ENCODE measurements around the gene SPEF2. TPM values are rescaled to one million over a fixed set of nuclear protein-coding genes. Genes with fewer than 3 reads are reported as not detected.
"Not testable (repeated sequence)": the region's sequence is repeated elsewhere in the genome, so short reads cannot be mapped to it uniquely, and the experiment has no call there.

SPEF2 gene
- total RNA-seq, 2 experiments from 2014 or later = 14.1 to 14.6 TPM

DNA sequence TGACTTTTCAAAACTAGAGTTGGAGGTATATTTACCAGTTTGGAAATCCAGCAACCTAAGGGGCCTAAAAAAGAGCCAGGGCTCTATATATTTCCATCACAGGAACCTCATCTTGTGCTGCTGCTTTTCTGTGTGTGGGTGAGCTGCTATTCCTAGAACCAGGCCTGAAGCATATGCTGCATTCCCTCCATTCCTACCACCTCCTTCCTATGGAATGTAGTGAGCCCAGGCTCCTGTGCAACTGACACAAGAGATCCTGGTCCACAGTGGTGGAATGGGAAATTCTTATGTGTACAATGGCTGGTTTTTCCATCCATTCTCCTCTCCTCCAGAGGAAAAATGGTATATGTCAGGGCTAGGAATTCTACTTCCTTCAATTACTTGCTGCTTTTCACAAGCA is 39.1 kb downstream of the SPEF2 start:
- POLR2A ChIA-PET = no interaction called here

DNA sequence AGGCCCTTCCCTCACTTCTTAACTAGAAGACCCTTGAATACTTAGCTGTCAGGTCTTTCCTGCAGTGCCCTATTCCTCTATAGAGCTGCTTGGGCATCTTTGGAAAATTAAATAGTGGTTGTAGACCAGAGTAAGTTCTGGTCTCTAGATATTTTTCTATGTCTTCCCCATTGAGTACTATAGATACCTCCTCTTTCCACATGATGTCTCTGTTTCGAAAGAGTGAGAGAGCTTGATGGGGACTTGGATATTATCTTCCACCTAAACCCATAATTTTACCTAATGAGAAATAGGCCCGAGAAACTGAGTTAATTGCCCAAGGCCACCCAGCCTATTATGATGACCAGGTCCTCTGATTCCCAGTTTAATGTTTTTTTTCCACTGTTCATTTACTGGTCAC is 40.2 kb downstream of the SPEF2 start:
- Mint-ChIP-seq H3K36me3 (ENCODE audit: low read depth) (peaks cover 22% of the 10 kb centered on the region), H3K9me3 (ENCODE audit: low read depth) (peaks cover 6% of the 10 kb centered on the region), H3K27ac (peak overlapping the region; percentile 40), H3K27me3 (no peaks in the 10 kb centered on the region), H3K4me1 (peaks cover 38% of the 10 kb centered on the region), H3K4me3 (no peak overlapping the region)
- ChIA-PET POLR2A (no interaction called here), CTCF (interaction anchor here (0.6 to 4.1 kb wide), 3 partner anchors 14 to 268 kb away, joined by 3 to 31 read pairs (median 9); no protein-coding TSS in a partner anchor)
- no peak for DNase-seq
- no peak for ATAC-seq
- intact Hi-C loops (cut with DNase I, micrococcal nuclease) = no loop called here

More for the DNA sequence above, 39.1 kb downstream of the SPEF2 start:
- no peak overlapping the region for H3K27ac Mint-ChIP-seq
- intact Hi-C loops (cut with DNase I, micrococcal nuclease) = no loop called here
- CTCF ChIA-PET = interaction anchor here (0.8 to 2.8 kb wide), 2 partner anchors 19 to 270 kb away, joined by 4 to 10 read pairs; no protein-coding TSS in a partner anchor
- peaks cover 41% of the 10 kb centered on the region for H3K4me1 Mint-ChIP-seq
- DNase-seq = no peak
- H3K36me3 Mint-ChIP-seq (ENCODE audit: low read depth) = peaks cover 13% of the 10 kb centered on the region
- no peak overlapping the region for H3K4me3 Mint-ChIP-seq
- H3K27me3 Mint-ChIP-seq = no peaks in the 10 kb centered on the region
- ATAC-seq = no peak
- H3K9me3 Mint-ChIP-seq (ENCODE audit: low read depth) = peaks cover 2% of the 10 kb centered on the region

DNA sequence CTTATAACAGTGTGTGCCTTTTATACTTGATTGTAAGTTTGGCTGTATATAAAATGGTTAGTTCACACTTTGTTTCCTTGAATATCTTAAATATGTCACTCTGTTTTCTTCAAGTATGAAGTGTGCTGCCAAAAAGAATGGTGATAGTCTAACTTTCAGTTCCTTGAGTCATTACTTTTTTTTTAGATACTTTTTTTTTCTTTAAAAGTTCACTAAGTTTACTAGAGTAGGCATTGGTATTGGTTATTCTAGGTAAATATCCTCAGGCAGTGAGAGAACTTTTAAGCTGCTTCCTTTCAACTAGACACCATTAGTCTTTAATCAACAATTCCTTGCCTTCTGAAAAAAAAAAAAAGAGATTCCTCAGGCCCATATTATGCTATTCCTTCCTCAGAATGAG is 41.9 kb downstream of the SPEF2 start:
- H3K27me3 Mint-ChIP-seq = no peaks in the 10 kb centered on the region
- H3K4me3 Mint-ChIP-seq = no peak overlapping the region
- ChIA-PET POLR2A (interaction anchor here (1.2 kb wide), 1 partner anchor 204 kb away, joined by 5 read pairs; no protein-coding TSS in a partner anchor), CTCF (interaction anchor here (0.6 to 4.1 kb wide), 5 partner anchors 8 to 266 kb away, joined by 3 to 31 read pairs (median 3); no protein-coding TSS in a partner anchor)
- intact Hi-C loops (cut with DNase I, micrococcal nuclease) = no loop called here
- ATAC-seq (peak; percentile 51), DNase-seq (no peak)
- H3K9me3 Mint-ChIP-seq (ENCODE audit: low read depth) = peaks cover 17% of the 10 kb centered on the region
- peaks cover 38% of the 10 kb centered on the region for H3K4me1 Mint-ChIP-seq
- peak overlapping the region; percentile 71 for H3K27ac Mint-ChIP-seq
- H3K36me3 Mint-ChIP-seq (ENCODE audit: low read depth) = peaks cover 34% of the 10 kb centered on the region

DNA sequence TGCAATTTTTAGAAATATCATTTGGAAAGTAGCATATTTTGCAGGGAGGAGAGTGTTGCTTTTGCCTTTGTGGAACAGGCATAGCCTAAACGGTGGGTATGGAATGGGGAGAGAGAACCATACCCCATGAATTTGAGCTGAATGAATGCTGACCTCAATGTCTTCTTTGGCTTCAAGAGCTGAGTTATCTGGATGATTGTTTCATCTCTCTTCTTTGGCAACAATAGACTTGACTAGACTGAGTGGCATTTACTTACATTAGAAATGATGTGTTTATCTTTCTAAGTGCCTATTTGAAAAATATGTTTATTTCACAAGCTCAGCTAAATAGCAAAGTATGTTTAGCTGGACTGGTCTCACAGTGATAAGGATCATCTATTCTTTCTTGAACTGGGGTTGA is 42.8 kb downstream of the SPEF2 start:
- no peak for ATAC-seq
- intact Hi-C loops (cut with DNase I, micrococcal nuclease) = no loop called here
- Mint-ChIP-seq H3K27ac (no peak overlapping the region), H3K9me3 (ENCODE audit: low read depth) (peaks cover 17% of the 10 kb centered on the region), H3K4me3 (no peak overlapping the region), H3K36me3 (ENCODE audit: low read depth) (peaks cover 36% of the 10 kb centered on the region), H3K4me1 (peaks cover 43% of the 10 kb centered on the region), H3K27me3 (no peaks in the 10 kb centered on the region)
- ChIA-PET POLR2A (interaction anchor here (1.2 kb wide), 1 partner anchor 203 kb away, joined by 5 read pairs; no protein-coding TSS in a partner anchor), CTCF (interaction anchor here (0.6 to 4.1 kb wide), 6 partner anchors 9 to 266 kb away, joined by 3 to 31 read pairs (median 4); no protein-coding TSS in a partner anchor)
- DNase-seq = no peak

DNA sequence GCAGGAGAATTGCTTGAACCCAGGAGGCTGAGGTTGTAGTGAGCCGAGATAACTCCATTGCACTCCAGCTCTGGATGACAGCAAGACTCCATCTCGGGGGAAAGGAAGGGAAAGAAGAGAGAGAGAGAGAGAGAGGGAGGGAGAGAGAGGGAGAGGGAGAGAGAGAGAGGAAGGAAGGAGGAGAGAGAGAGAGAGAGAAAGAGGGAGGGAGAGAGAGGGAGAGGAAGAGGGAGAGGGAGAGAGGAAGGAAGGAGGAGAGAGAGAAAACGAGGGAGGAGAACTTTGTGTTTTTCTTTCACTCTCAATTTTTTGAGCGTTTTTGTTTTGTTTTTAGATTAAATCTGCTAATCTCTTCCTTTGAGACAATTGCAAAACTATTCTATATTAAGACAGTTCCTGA is 46.9 kb downstream of the SPEF2 start:
- Mint-ChIP-seq H3K4me3 (no peak overlapping the region), H3K4me1 (peaks cover 55% of the 10 kb centered on the region), H3K27me3 (no peaks in the 10 kb centered on the region), H3K27ac (no peak overlapping the region), H3K9me3 (ENCODE audit: low read depth) (peaks cover 17% of the 10 kb centered on the region), H3K36me3 (ENCODE audit: low read depth) (peaks cover 61% of the 10 kb centered on the region)
- POLR2A ChIA-PET = no interaction called here
- DNase-seq (no peak), ATAC-seq (no peak)
- intact Hi-C loops (cut with DNase I, micrococcal nuclease) = no loop called here
- CTCF ChIA-PET = interaction anchor here (1.2 to 2.6 kb wide), 4 partner anchors 13 to 260 kb away, joined by 3 to 19 read pairs (median 8); no protein-coding TSS in a partner anchor

DNA sequence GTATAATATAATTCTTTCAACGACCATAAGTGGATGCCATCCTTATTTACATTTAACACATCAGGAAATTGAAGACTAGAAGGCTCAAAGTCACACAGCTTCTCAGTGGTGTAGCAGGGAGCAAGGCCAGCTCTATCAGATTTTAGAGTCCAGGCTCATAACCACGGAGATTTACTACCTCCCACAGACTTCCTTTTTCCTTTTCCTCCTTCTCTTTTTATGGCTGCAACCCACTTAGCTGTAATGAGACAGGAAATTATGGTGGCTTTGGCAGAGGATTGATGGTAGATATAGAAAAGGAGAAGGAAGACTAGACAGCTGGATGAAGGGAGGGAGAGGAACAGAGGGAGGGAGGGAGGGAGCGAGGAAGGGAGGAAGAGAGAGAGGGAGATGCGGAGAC is 47.4 kb downstream of the SPEF2 start:
- Mint-ChIP-seq H3K4me3 (no peak overlapping the region), H3K36me3 (ENCODE audit: low read depth) (peaks cover 62% of the 10 kb centered on the region), H3K4me1 (peaks cover 55% of the 10 kb centered on the region), H3K27me3 (no peaks in the 10 kb centered on the region), H3K9me3 (ENCODE audit: low read depth) (peaks cover 17% of the 10 kb centered on the region), H3K27ac (peak overlapping the region; percentile 7)
- DNase-seq (no peak), ATAC-seq (no peak)
- CTCF ChIA-PET = interaction anchor here (0.6 to 2.6 kb wide), 6 partner anchors 14 to 260 kb away, joined by 3 to 19 read pairs (median 4); no protein-coding TSS in a partner anchor
- POLR2A ChIA-PET = no interaction called here
- intact Hi-C loops (cut with DNase I, micrococcal nuclease) = loop anchor here in 1 of 2 experiments (5.0 kb wide), 2 partner anchors 72 to 172 kb away; no protein-coding TSS in a partner anchor

DNA sequence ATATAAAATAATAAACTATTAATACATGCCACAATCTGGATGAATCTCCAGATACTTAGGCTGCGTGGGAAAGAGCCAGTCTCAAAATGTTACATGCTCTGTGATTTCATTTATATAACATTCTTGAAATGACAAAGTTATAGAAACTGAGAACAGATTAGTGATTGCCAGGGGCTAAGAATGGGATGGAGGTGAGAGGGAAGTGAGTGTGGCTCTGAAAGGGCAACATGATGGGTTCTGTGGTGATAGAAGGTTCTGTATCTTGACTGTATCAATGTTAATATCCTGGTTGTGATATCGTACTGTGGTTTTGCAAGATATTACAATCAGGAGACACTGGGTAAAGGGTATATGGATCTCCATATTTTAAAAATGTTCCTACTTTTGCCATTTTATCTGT is 50.7 kb downstream of the SPEF2 start:
- Mint-ChIP-seq H3K27me3 (no peaks in the 10 kb centered on the region), H3K9me3 (ENCODE audit: low read depth) (peaks cover 8% of the 10 kb centered on the region), H3K27ac (peak overlapping the region; percentile 20), H3K36me3 (ENCODE audit: low read depth) (peaks cover 39% of the 10 kb centered on the region), H3K4me3 (no peak overlapping the region), H3K4me1 (peaks cover 78% of the 10 kb centered on the region)
- CTCF ChIA-PET = interaction anchor here (1.0 to 1.2 kb wide), 4 partner anchors 31 to 258 kb away, joined by 3 to 4 read pairs (median 3); partner anchors contain the start of gene SPEF2
- DNase-seq = peak; percentile 30
- POLR2A ChIA-PET = no interaction called here
- intact Hi-C loops (cut with DNase I, micrococcal nuclease) = loop anchor here (2.0 to 5.0 kb wide), 5 partner anchors 68 to 184 kb away; no protein-coding TSS in a partner anchor
- peak; percentile 62 for ATAC-seq

DNA sequence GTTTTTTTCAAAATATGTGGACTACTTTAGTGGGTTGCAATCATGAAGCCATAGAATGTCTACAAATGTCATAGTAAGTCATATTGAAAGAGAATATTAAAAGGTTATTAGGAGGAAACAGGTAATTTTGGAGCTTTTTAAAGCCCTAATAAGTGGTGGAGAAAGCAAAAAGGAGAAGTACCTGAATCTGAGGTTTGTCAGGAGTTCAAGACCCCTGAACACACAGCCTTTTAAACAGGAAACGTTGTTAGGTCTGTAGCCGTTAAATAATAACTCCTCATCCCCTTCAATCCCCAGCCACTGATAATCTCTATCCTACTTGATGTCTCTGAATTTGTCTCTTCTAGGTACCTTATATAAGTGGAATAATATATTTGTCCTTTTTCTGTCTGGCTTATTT is 51.1 kb downstream of the SPEF2 start:
- H3K27ac Mint-ChIP-seq = peak overlapping the region; percentile 51
- POLR2A ChIA-PET = no interaction called here
- peaks cover 38% of the 10 kb centered on the region for H3K36me3 Mint-ChIP-seq (ENCODE audit: low read depth)
- DNase-seq = no peak
- peaks cover 83% of the 10 kb centered on the region for H3K4me1 Mint-ChIP-seq
- H3K27me3 Mint-ChIP-seq = no peaks in the 10 kb centered on the region
- H3K9me3 Mint-ChIP-seq (ENCODE audit: low read depth) = peaks cover 4% of the 10 kb centered on the region
- intact Hi-C loops (cut with DNase I, micrococcal nuclease) = loop anchor here (2.0 to 5.0 kb wide), 5 partner anchors 68 to 184 kb away; no protein-coding TSS in a partner anchor
- no peak for ATAC-seq
- no peak overlapping the region for H3K4me3 Mint-ChIP-seq
- CTCF ChIA-PET = interaction anchor here (1.0 to 1.2 kb wide), 5 partner anchors 32 to 258 kb away, joined by 3 to 4 read pairs (median 3); partner anchors contain the start of gene SPEF2

DNA sequence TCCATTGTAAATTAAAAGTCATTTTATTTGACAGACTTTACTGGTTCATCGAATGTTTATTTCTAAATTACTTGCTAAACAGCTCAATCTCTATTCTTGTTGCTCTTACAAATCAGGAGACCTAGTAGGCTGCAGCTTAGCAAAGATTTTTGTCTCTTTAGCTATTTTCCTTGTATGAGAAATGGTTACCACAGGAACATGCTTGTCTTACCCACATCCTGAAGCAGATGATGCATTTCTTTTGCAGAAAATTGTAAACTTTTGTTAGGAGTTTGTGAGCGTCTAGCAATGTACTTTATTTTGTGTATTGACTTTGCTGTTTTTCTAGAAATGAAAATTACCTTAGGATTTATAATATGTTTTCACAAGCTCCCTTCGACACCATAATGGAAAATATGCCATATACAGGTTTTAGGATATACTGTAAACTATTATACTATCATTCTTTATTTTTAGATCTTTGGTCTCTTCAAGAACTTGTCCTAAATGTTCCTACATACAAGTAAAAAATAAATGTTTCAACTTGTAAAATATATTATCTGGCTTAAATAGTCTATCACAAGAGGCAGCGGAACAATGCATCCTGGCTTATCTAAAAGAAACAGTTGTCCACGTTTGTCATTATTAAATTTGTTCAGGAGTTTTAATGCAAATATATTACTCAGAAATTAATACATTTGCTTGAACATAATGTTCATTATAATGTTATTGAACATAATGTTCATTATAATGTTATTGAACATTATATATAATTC is 54.1 kb downstream of the SPEF2 start:
- H3K4me1 Mint-ChIP-seq = peaks cover 71% of the 10 kb centered on the region
- POLR2A ChIA-PET = interaction anchor here (0.6 to 1.1 kb wide), 2 partner anchors 185 to 250 kb away, joined by 3 read pairs; partner anchors contain the start of gene IL7R
- intact Hi-C loops (cut with DNase I, micrococcal nuclease) = loop anchor here in 1 of 2 experiments (5.0 kb wide), 1 partner anchor 106 kb away; no protein-coding TSS in a partner anchor
- CTCF ChIA-PET = interaction anchor here (1.0 to 3.0 kb wide), 6 partner anchors 11 to 253 kb away, joined by 3 to 9 read pairs (median 5); no protein-coding TSS in a partner anchor
- H3K36me3 Mint-ChIP-seq (ENCODE audit: low read depth) = peaks cover 38% of the 10 kb centered on the region
- no peak overlapping the region for H3K4me3 Mint-ChIP-seq
- no peaks in the 10 kb centered on the region for H3K9me3 Mint-ChIP-seq (ENCODE audit: low read depth)
- H3K27me3 Mint-ChIP-seq = no peaks in the 10 kb centered on the region
- ATAC-seq (peak; percentile 37), DNase-seq (no peak)
- peak overlapping the region; percentile 69 for H3K27ac Mint-ChIP-seq

DNA sequence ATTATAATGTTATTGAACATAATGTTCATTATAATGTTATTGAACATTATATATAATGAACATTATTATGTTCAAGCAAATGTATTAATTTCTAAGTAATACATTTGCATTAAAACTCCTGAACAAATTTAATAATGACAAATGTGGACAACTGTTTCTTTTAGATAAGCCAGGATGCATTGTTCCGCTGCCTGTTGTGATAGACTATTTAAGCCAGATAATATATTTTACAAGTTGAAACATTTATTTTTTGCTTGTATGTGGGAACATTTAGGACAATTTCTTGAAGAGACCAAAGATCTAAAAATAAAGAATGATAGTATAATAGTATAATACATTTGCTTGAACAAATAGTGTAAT is 54.6 kb downstream of the SPEF2 start:
- DNase-seq; H3K9me3 Mint-ChIP-seq (ENCODE audit: low read depth); H3K4me3 Mint-ChIP-seq; ATAC-seq; POLR2A ChIA-PET; H3K27me3 Mint-ChIP-seq: not testable (repeated sequence)
- H3K27ac Mint-ChIP-seq = peak overlapping the region; percentile 43
- H3K36me3 Mint-ChIP-seq (ENCODE audit: low read depth) = peaks cover 33% of the 10 kb centered on the region
- intact Hi-C loops (cut with DNase I, micrococcal nuclease) = loop anchor here in 1 of 2 experiments (5.0 kb wide), 1 partner anchor 105 kb away; no protein-coding TSS in a partner anchor
- CTCF ChIA-PET = interaction anchor here (1.0 to 3.0 kb wide), 8 partner anchors 14 to 254 kb away, joined by 3 to 9 read pairs (median 4); no protein-coding TSS in a partner anchor
- peaks cover 66% of the 10 kb centered on the region for H3K4me1 Mint-ChIP-seq

DNA sequence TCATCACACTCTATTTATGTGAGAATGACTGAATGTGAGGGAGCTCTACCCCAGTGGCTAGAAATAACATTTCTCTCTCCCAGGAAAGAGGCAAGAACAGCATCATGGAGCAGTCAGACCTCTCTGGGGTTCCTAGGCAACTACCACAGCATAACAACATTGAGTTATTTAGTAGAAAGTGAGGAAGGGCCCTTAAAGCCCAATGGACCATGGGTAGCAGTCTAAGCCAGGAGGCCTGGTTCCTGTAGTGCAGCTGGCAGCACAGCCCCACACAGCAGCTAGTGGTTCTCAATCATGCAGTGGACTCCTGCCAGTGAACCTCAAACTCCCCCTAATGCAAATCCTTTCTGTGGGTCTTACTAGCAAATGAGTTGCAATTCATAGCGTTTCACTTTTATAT is 55.3 kb downstream of the SPEF2 start:
- H3K36me3 Mint-ChIP-seq (ENCODE audit: low read depth) = peaks cover 30% of the 10 kb centered on the region
- H3K27me3 Mint-ChIP-seq = no peaks in the 10 kb centered on the region
- DNase-seq (peak; percentile 65), ATAC-seq (peak; percentile 84)
- peak overlapping the region; percentile 77 for H3K27ac Mint-ChIP-seq
- ChIA-PET POLR2A (interaction anchor here (1.0 kb wide), 1 partner anchor 47 kb away, joined by 3 read pairs; no protein-coding TSS in a partner anchor), CTCF (interaction anchor here (0.6 to 3.0 kb wide), 13 partner anchors 11 to 267 kb away, joined by 3 to 9 read pairs (median 4); no protein-coding TSS in a partner anchor)
- H3K9me3 Mint-ChIP-seq (ENCODE audit: low read depth) = no peaks in the 10 kb centered on the region
- intact Hi-C loops (cut with DNase I, micrococcal nuclease) = loop anchor here in 1 of 2 experiments (5.0 kb wide), 1 partner anchor 104 kb away; no protein-coding TSS in a partner anchor
- H3K4me3 Mint-ChIP-seq = no peak overlapping the region
- peaks cover 60% of the 10 kb centered on the region for H3K4me1 Mint-ChIP-seq

Measured in activated CD4-positive, alpha-beta T cell treated with anti-CD3 and anti-CD28 coated beads for 36 hours (primary cell).